Keratinocyte (primary cell): ENCODE results near the gene TMX1.

ENCODE experiments used
- CTCF ChIP-seq, 3 experiments: IDR thresholded peaks in 1 of 3; conservative IDR thresholded peaks in 1 of 3; optimal IDR thresholded peaks in 1 of 3; 2 replicates in 2 of 3; 3 replicates in 1 of 3; pipeline versions ENCODE3 to v1.5.1; 2011; ENCODE audit warnings: low read length in 3 of 3, mild to moderate bottlenecking in 3 of 3, moderate library complexity in 2 of 3, control low read depth in 1 of 3, inconsistent platforms in 1 of 3; ENCODE audit not compliant: insufficient read depth in 2 of 3; ENCODE audit errors: extremely low read depth in 1 of 3
- EZH2 ChIP-seq: IDR thresholded peaks from one replicate; pipeline ENCODE4 v1.6.1; 2012; ENCODE audit warnings: inconsistent platforms, mild to moderate bottlenecking, low read length, moderate library complexity

- TF ChIP-seq CTCF (optimal IDR thresholded peaks at IDR 0.05 in 1 of 3, IDR thresholded peaks at IDR 0.05 in 1 of 3, conservative IDR thresholded peaks at IDR 0.05 in 1 of 3; ENCODE audit: extremely low read depth in 1 of 3, insufficient read depth in 2 of 3, low read length in 3 of 3) (no peak), EZH2 (no peak)
These were observed 62.4 kb downstream of the TMX1 start for GRCh38 chr14:51302295-51303030.
